ENCODE results near the gene TBC1D3H. TPM values are rescaled to one million over a fixed set of nuclear protein-coding genes. Genes with fewer than 3 reads are reported as not detected.
"Not testable (repeated sequence)": the region's sequence is repeated elsewhere in the genome, so short reads cannot be mapped to it uniquely, and the experiment has no call there.

TBC1D3H gene
- not detected in 2 replicates for total RNA-seq
- polyA plus RNA-seq = not detected in 2 replicates

- not testable (repeated sequence) for H3K36me3 ChIP-seq; H3K27me3 ChIP-seq; H3K4me1 ChIP-seq (ENCODE audit: low read depth); H3K9me3 ChIP-seq (ENCODE audit: low read depth); DNase-seq (ENCODE audit: low read depth in 1 of 2, low spot score in 1 of 2); H3K27ac ChIP-seq; H3K4me3 ChIP-seq
Observed at GRCh38 chr17:36388385-36389245, at the start of gene TBC1D3H. Gene TBC1D3H (minus strand): TSS chr17:36388435. CDS start chr17:36386895, 1,540 bp downstream.

- H3K27me3 ChIP-seq; H3K27ac ChIP-seq; H3K4me1 ChIP-seq (ENCODE audit: low read depth); H3K4me3 ChIP-seq; H3K36me3 ChIP-seq; H3K9me3 ChIP-seq (ENCODE audit: low read depth); DNase-seq (ENCODE audit: low read depth in 1 of 2, low spot score in 1 of 2): not testable (repeated sequence)
Observed at GRCh38 chr17:36428891-36429290, 40.7 kb upstream of the TBC1D3H start.

GRCh38 chr17:36415180-36415941 lies 27.1 kb upstream of the TBC1D3H start:
- H3K27me3 ChIP-seq, H3K27ac ChIP-seq: not testable (repeated sequence)

GRCh38 chr17:36390943-36391645 lies 2.9 kb upstream of the TBC1D3H start:
- not testable (repeated sequence) for H3K27me3 ChIP-seq; H3K27ac ChIP-seq; H3K4me3 ChIP-seq; H3K4me1 ChIP-seq (ENCODE audit: low read depth); H3K36me3 ChIP-seq; DNase-seq (ENCODE audit: low read depth in 1 of 2, low spot score in 1 of 2); H3K9me3 ChIP-seq (ENCODE audit: low read depth)

More at GRCh38 chr17:36415180-36415941, 27.1 kb upstream of the TBC1D3H start:
- H3K4me3 ChIP-seq; H3K36me3 ChIP-seq; H3K4me1 ChIP-seq (ENCODE audit: low read depth); H3K9me3 ChIP-seq (ENCODE audit: low read depth); DNase-seq (ENCODE audit: low read depth in 1 of 2, low spot score in 1 of 2): not testable (repeated sequence)

GRCh38 chr17:36375938-36376337 lies 12.3 kb downstream of the TBC1D3H start:
- H3K9me3 ChIP-seq (ENCODE audit: low read depth); DNase-seq (ENCODE audit: low read depth in 1 of 2, low spot score in 1 of 2); H3K27me3 ChIP-seq: not testable (repeated sequence)

GRCh38 chr17:36362496-36362895 lies 25.7 kb downstream of the TBC1D3H start:
- not testable (repeated sequence) for DNase-seq (ENCODE audit: low read depth in 1 of 2, low spot score in 1 of 2); H3K27ac ChIP-seq; H3K4me3 ChIP-seq; H3K9me3 ChIP-seq (ENCODE audit: low read depth); H3K27me3 ChIP-seq; H3K36me3 ChIP-seq; H3K4me1 ChIP-seq (ENCODE audit: low read depth)

More at GRCh38 chr17:36375938-36376337, 12.3 kb downstream of the TBC1D3H start:
- not testable (repeated sequence) for H3K4me1 ChIP-seq (ENCODE audit: low read depth); H3K36me3 ChIP-seq; H3K27ac ChIP-seq; H3K4me3 ChIP-seq

Other genes with a start within 250 kb of the TBC1D3H start
- gene TBC1D3B, start 211.8 kb downstream of the TBC1D3H start, total RNA-seq = 2.3 and 5.5 TPM in 2 replicates
- 4.0 and 4.7 TPM in 2 replicates for gene TBC1D3B, start 211.8 kb downstream of the TBC1D3H start, polyA plus RNA-seq
- not detected in 2 replicates for gene CCL3L1, start 191.7 kb downstream of the TBC1D3H start, total RNA-seq
- gene CCL3L1, start 191.7 kb downstream of the TBC1D3H start, polyA plus RNA-seq = 0.24 TPM in 1 of 2 replicates, not detected in the other
- gene CCL4L2, start 177.4 kb downstream of the TBC1D3H start, total RNA-seq = not detected in 2 replicates
- gene CCL4L2, start 177.4 kb downstream of the TBC1D3H start, polyA plus RNA-seq = 0.21 TPM in 1 of 2 replicates, not detected in the other
- gene TBC1D3I, start 123.9 kb downstream of the TBC1D3H start, total RNA-seq = not detected in 2 replicates
- not detected in 2 replicates for gene TBC1D3I, start 123.9 kb downstream of the TBC1D3H start, polyA plus RNA-seq
- 0.32 and 3.6 TPM in 2 replicates for gene TBC1D3G, start 64.6 kb downstream of the TBC1D3H start, total RNA-seq
- gene TBC1D3G, start 64.6 kb downstream of the TBC1D3H start, polyA plus RNA-seq = 4.5 and 5.9 TPM in 2 replicates
- gene ZNHIT3, start 98.2 kb upstream of the TBC1D3H start, total RNA-seq = 37.4 and 38.4 TPM in 2 replicates
- 103 and 107 TPM in 2 replicates for gene ZNHIT3, start 98.2 kb upstream of the TBC1D3H start, polyA plus RNA-seq
- 26.7 and 50.8 TPM in 2 replicates for gene MYO19, start 146.4 kb upstream of the TBC1D3H start, total RNA-seq
- 21.0 and 28.9 TPM in 2 replicates for gene MYO19, start 146.4 kb upstream of the TBC1D3H start, polyA plus RNA-seq
- 2.3 and 5.8 TPM in 2 replicates for gene PIGW, start 146.6 kb upstream of the TBC1D3H start, total RNA-seq
- gene PIGW, start 146.6 kb upstream of the TBC1D3H start, polyA plus RNA-seq = 10.4 and 11.8 TPM in 2 replicates
- gene GGNBP2, start 156.5 kb upstream of the TBC1D3H start, total RNA-seq = 33.2 and 54.3 TPM in 2 replicates
- gene GGNBP2, start 156.5 kb upstream of the TBC1D3H start, polyA plus RNA-seq = 48.1 and 63.2 TPM in 2 replicates
- gene DHRS11, start 203.4 kb upstream of the TBC1D3H start, total RNA-seq = 21.9 and 26.6 TPM in 2 replicates
- 23.7 and 25.0 TPM in 2 replicates for gene DHRS11, start 203.4 kb upstream of the TBC1D3H start, polyA plus RNA-seq
- gene MRM1, start 213.1 kb upstream of the TBC1D3H start, total RNA-seq = 8.9 and 9.5 TPM in 2 replicates
- 8.9 and 10.0 TPM in 2 replicates for gene MRM1, start 213.1 kb upstream of the TBC1D3H start, polyA plus RNA-seq